NT2/D1 (cell line): ENCODE results near the gene TNFAIP2.

Experiments used
- DNase-seq: peaks from one replicate; pipeline ENCODE4 v3.0.0-alpha.2; 2011; ENCODE audit warnings: low read depth, low spot score
- H3K27me3 ChIP-seq: 2 replicates; pipeline ENCODE4 v1.6.0; 2011; ENCODE audit warnings: mild to moderate bottlenecking; ENCODE audit not compliant: insufficient read length, insufficient read depth
- H3K36me3 ChIP-seq: 2 replicates; pipeline ENCODE4 v1.6.1; 2011; ENCODE audit warnings: mild to moderate bottlenecking, low read length, mixed read lengths; ENCODE audit not compliant: insufficient read depth, insufficient read length
- H3K4me1 ChIP-seq: 2 replicates; pipeline ENCODE4 v1.5.1; 2011; ENCODE audit not compliant: insufficient read depth, insufficient read length
- H3K4me3 ChIP-seq: 2 replicates; pipeline ENCODE4 v1.5.1; 2011; ENCODE audit warnings: low read depth; ENCODE audit not compliant: insufficient read length
- H3K9ac ChIP-seq: 2 replicates; pipeline ENCODE4 v1.6.0; 2011; ENCODE audit warnings: low read depth; ENCODE audit not compliant: insufficient read length
- H3K9me3 ChIP-seq: 2 replicates; pipeline ENCODE4 v1.5.1; 2011; ENCODE audit warnings: mild to moderate bottlenecking, low read length; ENCODE audit not compliant: insufficient read depth
- SUZ12 ChIP-seq: IDR thresholded peaks from 2 replicates; pipeline ENCODE4 v1.6.1; 2011; ENCODE audit not compliant: insufficient read length, insufficient read depth; ENCODE audit errors: extremely low read depth
- YY1 ChIP-seq: IDR thresholded peaks from 2 replicates; pipeline ENCODE4 v1.6.1; 2011; ENCODE audit not compliant: insufficient read length, insufficient read depth
- ZNF274 ChIP-seq: IDR thresholded peaks from 2 replicates; pipeline ENCODE4 v1.6.1; 2011; ENCODE audit warnings: mild to moderate bottlenecking, low read depth, low read length

The TNFAIP2 gene

GRCh38 chr14:103105580-103106150, 17.6 kb upstream of the TNFAIP2 start:
- peaks cover 27% of the 10 kb centered on the region for H3K4me1 ChIP-seq
- no peak overlapping the region for H3K4me3 ChIP-seq
- H3K9me3 ChIP-seq, result no peaks in the 10 kb centered on the region
- peak overlapping the region; percentile 27 for H3K9ac ChIP-seq
- DNase-seq, result no peak
- H3K36me3 ChIP-seq, result no peaks in the 10 kb centered on the region
- TF ChIP-seq SUZ12 (no peak), ZNF274 (no peak), YY1 (no peak)
- H3K27me3 ChIP-seq, result no peaks in the 10 kb centered on the region

DNA sequence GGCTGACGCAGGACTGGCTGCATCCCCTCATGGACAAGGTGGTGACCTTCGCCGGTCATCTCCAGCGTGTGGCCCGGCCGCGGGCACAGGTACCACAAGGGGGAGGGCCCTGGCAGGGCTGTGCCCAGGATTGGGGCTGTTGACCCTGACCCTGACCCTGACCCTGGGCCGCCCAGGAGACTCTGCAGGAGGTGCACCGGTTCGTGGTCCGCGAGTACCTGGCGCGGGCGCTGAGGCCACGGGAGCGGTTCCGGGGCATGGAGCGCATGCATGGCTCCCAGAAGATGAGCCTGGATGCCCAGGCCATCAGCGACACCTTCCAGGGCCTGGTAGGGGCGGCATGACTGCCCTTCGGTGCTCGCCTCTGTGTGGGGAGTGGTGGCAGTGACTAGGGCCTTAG, 15.8 kb upstream of the TNFAIP2 start:
- Histone ChIP-seq H3K4me1 (peaks cover 34% of the 10 kb centered on the region), H3K9me3 (no peaks in the 10 kb centered on the region), H3K9ac (no peak overlapping the region), H3K4me3 (no peak overlapping the region), H3K27me3 (no peaks in the 10 kb centered on the region), H3K36me3 (no peaks in the 10 kb centered on the region)
- TF ChIP-seq ZNF274 (no peak), YY1 (no peak), SUZ12 (no peak)
- DNase-seq, result no peak

GRCh38 chr14:103107941-103108748, 15.1 kb upstream of the TNFAIP2 start:
- peak overlapping the region; percentile 59 for H3K9ac ChIP-seq
- H3K4me1 ChIP-seq, result peaks cover 40% of the 10 kb centered on the region

DNA sequence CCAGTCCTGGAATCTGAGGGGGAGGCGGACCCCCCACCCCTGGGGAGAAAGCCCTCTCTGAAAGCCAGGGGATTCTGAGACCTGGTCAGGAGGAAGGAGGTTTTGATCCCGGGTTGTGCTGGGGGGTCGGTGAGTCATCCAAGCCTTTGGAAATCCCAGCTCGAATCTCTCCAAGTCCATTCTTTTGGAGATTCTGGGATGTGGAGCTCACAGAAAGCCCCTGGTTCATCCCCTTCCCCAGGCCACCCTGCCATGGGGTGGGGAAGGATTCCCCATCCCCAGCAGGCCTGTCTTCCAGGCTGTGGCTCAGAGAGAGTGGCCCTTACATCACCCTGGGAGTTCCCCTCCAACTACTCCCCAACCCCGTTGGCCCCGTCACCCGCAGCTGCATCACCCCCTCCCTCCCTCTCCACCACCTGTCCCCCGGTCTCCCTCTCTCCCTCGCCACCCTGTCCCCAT, 14.5 kb upstream of the TNFAIP2 start:
- H3K4me1 ChIP-seq, result peaks cover 39% of the 10 kb centered on the region
- peak; percentile 68 for DNase-seq
- peak overlapping the region; percentile 59 for H3K9ac ChIP-seq
- H3K27me3 ChIP-seq, result no peaks in the 10 kb centered on the region
- H3K36me3 ChIP-seq, result no peaks in the 10 kb centered on the region
- TF ChIP-seq YY1 (no peak), SUZ12 (no peak), ZNF274 (no peak)
- H3K9me3 ChIP-seq, result no peaks in the 10 kb centered on the region
- peak overlapping the region; percentile 3 for H3K4me3 ChIP-seq

More at GRCh38 chr14:103107941-103108748, 15.1 kb upstream of the TNFAIP2 start:
- TF ChIP-seq YY1 (no peak), SUZ12 (no peak), ZNF274 (no peak)
- no peaks in the 10 kb centered on the region for H3K9me3 ChIP-seq
- no peaks in the 10 kb centered on the region for H3K36me3 ChIP-seq
- H3K4me3 ChIP-seq, result peak overlapping the region; percentile 3
- DNase-seq, result no peak
- H3K27me3 ChIP-seq, result no peaks in the 10 kb centered on the region

- H3K4me1 ChIP-seq, result peaks cover 41% of the 10 kb centered on the region
- TF ChIP-seq YY1 (no peak), ZNF274 (no peak), SUZ12 (no peak)
- peak overlapping the region; percentile 76 for H3K9ac ChIP-seq
- H3K27me3 ChIP-seq, result no peaks in the 10 kb centered on the region
- peak overlapping the region; percentile 18 for H3K4me3 ChIP-seq
- H3K36me3 ChIP-seq, result no peaks in the 10 kb centered on the region
- no peaks in the 10 kb centered on the region for H3K9me3 ChIP-seq
- no peak for DNase-seq
Measured at GRCh38 chr14:103109535-103110441, 13.5 kb upstream of the TNFAIP2 start.

- Histone ChIP-seq H3K9me3 (no peaks in the 10 kb centered on the region), H3K9ac (peak overlapping the region; percentile 76), H3K4me3 (peak overlapping the region; percentile 24), H3K36me3 (no peaks in the 10 kb centered on the region), H3K27me3 (no peaks in the 10 kb centered on the region), H3K4me1 (peaks cover 36% of the 10 kb centered on the region)
- no peak for DNase-seq
- no peak for TF ChIP-seq SUZ12
- TF ChIP-seq ZNF274, result no peak
- TF ChIP-seq YY1, result no peak
Measured at GRCh38 chr14:103110681-103111231, 12.5 kb upstream of the TNFAIP2 start.
